ENCODE measurements around the gene PCCA. TPM values are rescaled to one million over a fixed set of nuclear protein-coding genes. Genes with fewer than 3 reads are reported as not detected.
"Not testable (repeated sequence)": the region's sequence is repeated elsewhere in the genome, so short reads cannot be mapped to it uniquely, and the experiment has no call there.

The PCCA gene
- polyA plus RNA-seq, 3 donors from 2014 or later: 7.9 to 14.0 (median 11.4) TPM

GRCh38 chr13:100138859-100139491 lies 50.1 kb downstream of the PCCA start:
- Mint-ChIP-seq H3K27me3 (ENCODE audit: low read depth in 3 of 3) (peaks cover 0 to 2% (median 0%) of the 10 kb centered on the region in 3 donors), H3K4me1 (peaks cover 12 to 28% of the 10 kb centered on the region in 2 donors), H3K4me3 (peak overlapping the region in 3 of 5 donors; percentile 18 to 54 (median 39)), H3K9me3 (peaks cover 0 to 2% (median 0%) of the 10 kb centered on the region in 6 donors), H3K36me3 (peaks cover 4 to 31% (median 17%) of the 10 kb centered on the region in 3 donors), H3K27ac (peak overlapping the region in 2 of 6 donors; percentile 21 to 74)
- DNase-seq: no peak

GRCh38 chr13:100139817-100140216 lies 50.9 kb downstream of the PCCA start:
- Mint-ChIP-seq H3K27ac (no peak overlapping the region), H3K4me1 (peaks cover 12 to 28% of the 10 kb centered on the region in 2 donors)

DNA sequence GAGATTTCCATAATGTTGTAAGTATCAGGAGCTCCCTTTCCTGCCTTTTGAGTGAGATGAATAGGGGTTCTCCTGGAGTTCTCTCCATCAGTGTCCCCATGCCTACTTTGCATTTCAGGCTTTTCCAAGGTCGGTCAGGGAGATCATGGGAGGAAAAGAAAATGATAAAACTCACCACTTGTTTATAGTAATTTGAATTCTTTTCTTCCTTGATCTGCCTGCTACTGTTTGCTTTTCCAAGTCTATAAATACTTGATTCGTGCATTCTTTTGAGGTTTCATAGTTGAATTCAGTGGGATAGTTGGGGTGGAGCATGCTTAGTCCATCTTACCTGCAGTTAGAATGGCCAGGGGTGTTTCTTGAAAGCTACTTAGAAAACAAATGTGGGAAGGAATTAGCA lies 51.5 kb downstream of the PCCA start:
- Mint-ChIP-seq H3K4me1 (peaks cover 12 to 28% of the 10 kb centered on the region in 2 donors), H3K27me3 (ENCODE audit: low read depth in 3 of 3) (peaks cover 0 to 2% (median 0%) of the 10 kb centered on the region in 3 donors), H3K36me3 (peaks cover 12 to 33% (median 25%) of the 10 kb centered on the region in 3 donors), H3K9me3 (peaks cover 0 to 4% (median under 1%) of the 10 kb centered on the region in 6 donors), H3K4me3 (no peak overlapping the region), H3K27ac (no peak overlapping the region)
- no peak for DNase-seq

More at GRCh38 chr13:100139817-100140216, 50.9 kb downstream of the PCCA start:
- H3K27me3 Mint-ChIP-seq (ENCODE audit: low read depth in 3 of 3): peaks cover 0 to 2% (median 0%) of the 10 kb centered on the region in 3 donors
- no peak for DNase-seq
- no peak overlapping the region for H3K4me3 Mint-ChIP-seq
- H3K36me3 Mint-ChIP-seq: peaks cover 8 to 32% (median 21%) of the 10 kb centered on the region in 3 donors
- peaks cover 0 to 2% (median 0%) of the 10 kb centered on the region in 6 donors for H3K9me3 Mint-ChIP-seq

DNA sequence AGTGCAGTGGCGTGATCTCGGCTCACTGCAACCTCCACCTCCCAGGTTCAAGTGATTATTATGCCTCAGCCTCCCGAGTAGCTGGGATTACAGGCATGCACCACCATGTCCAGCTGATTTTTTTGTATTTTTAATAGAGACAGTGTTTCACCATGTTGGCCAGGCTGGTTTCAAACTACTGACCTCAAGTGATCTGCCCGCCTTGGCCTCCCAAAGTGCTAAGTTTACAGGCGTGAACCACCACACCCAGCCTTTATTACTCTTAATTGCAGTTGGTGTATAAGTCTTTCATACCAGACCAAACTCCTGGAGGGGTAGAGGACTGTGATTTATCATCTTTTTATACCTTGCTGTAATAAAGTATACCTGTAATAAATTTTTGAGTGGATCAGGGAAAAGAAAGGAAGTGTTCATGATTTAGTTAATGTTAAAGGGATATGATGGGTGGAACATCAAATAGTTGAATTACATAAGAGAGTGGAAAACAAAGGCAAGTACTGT lies 52.6 kb downstream of the PCCA start:
- not testable (repeated sequence) for H3K27me3 Mint-ChIP-seq (ENCODE audit: low read depth in 3 of 3); H3K4me3 Mint-ChIP-seq; H3K9me3 Mint-ChIP-seq; H3K27ac Mint-ChIP-seq; DNase-seq
- H3K36me3 Mint-ChIP-seq: peaks cover 13 to 30% (median 26%) of the 10 kb centered on the region in 3 donors
- peaks cover 12 to 28% of the 10 kb centered on the region in 2 donors for H3K4me1 Mint-ChIP-seq

DNA sequence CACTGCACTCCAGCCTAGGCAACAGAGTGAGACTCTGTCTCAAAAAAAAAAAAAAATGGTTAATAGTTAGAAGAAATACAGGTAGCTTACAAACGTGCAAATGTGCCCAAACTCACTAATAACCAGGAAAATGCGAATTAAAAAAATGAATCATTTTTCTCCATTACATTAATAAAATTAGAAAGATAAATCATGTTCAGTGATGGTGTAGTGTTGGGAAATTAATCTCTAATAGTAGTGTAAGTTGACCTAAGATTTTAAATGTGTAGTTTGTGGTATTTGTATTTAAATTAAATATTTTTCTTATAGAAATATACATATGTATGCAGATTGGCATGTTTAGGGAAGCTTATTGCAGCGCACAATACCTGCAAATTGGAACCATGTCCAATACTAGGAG lies 57.6 kb downstream of the PCCA start:
- H3K27me3 Mint-ChIP-seq (ENCODE audit: low read depth in 3 of 3): no peaks in the 10 kb centered on the region
- H3K27ac Mint-ChIP-seq: no peak overlapping the region
- H3K4me1 Mint-ChIP-seq: no peaks in the 10 kb centered on the region
- DNase-seq: no peak
- no peak overlapping the region for H3K4me3 Mint-ChIP-seq
- H3K9me3 Mint-ChIP-seq: peaks cover 0 to 4% (median 0%) of the 10 kb centered on the region in 6 donors
- H3K36me3 Mint-ChIP-seq: peaks cover 18 to 47% (median 32%) of the 10 kb centered on the region in 3 donors

- Mint-ChIP-seq H3K27me3 (ENCODE audit: low read depth in 3 of 3) (no peaks in the 10 kb centered on the region), H3K27ac (no peak overlapping the region), H3K4me1 (no peaks in the 10 kb centered on the region), H3K4me3 (no peak overlapping the region), H3K9me3 (peaks cover 0 to 4% (median 0%) of the 10 kb centered on the region in 6 donors), H3K36me3 (peaks cover 16 to 44% (median 31%) of the 10 kb centered on the region in 3 donors)
- no peak for DNase-seq
Measured at GRCh38 chr13:100147825-100148224, 58.9 kb downstream of the PCCA start.

DNA sequence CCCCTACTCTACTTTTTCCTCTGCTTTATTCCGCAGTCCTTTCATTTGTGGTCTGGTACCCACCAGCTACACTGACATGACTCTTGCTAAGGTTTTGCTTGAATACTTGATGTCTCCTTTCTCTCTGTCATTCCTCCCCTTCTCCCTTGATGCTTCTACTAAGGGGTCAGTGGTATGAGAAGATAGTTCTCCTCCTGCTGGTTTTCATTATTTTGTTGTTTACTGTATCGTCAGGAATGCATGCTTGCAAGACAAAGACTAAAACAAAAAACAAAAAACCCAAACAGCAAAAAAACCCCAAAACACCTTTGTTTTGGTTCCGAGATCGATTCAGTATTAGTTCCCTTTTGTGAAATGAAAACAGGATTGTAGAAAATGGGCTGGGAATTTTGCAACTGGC lies 59.5 kb downstream of the PCCA start:
- no peak for DNase-seq
- Mint-ChIP-seq H3K27ac (no peak overlapping the region), H3K9me3 (peaks cover 0 to 4% (median 0%) of the 10 kb centered on the region in 6 donors), H3K4me1 (no peaks in the 10 kb centered on the region), H3K27me3 (ENCODE audit: low read depth in 3 of 3) (no peaks in the 10 kb centered on the region), H3K36me3 (peaks cover 14 to 44% (median 35%) of the 10 kb centered on the region in 3 donors), H3K4me3 (no peak overlapping the region)

GRCh38 chr13:100149389-100149788 lies 60.5 kb downstream of the PCCA start:
- no peaks in the 10 kb centered on the region for H3K27me3 Mint-ChIP-seq (ENCODE audit: low read depth in 3 of 3)

GRCh38 chr13:100150711-100151110 lies 61.8 kb downstream of the PCCA start:
- H3K4me3 Mint-ChIP-seq; H3K9me3 Mint-ChIP-seq; H3K4me1 Mint-ChIP-seq; H3K27me3 Mint-ChIP-seq (ENCODE audit: low read depth in 3 of 3); DNase-seq; H3K27ac Mint-ChIP-seq: not testable (repeated sequence)
- peaks cover 10 to 39% (median 34%) of the 10 kb centered on the region in 3 donors for H3K36me3 Mint-ChIP-seq

More at GRCh38 chr13:100149389-100149788, 60.5 kb downstream of the PCCA start:
- H3K4me1 Mint-ChIP-seq: no peaks in the 10 kb centered on the region
- no peak for DNase-seq
- H3K4me3 Mint-ChIP-seq: no peak overlapping the region
- H3K27ac Mint-ChIP-seq: no peak overlapping the region
- H3K9me3 Mint-ChIP-seq: peaks cover 0 to 4% (median 0%) of the 10 kb centered on the region in 6 donors
- H3K36me3 Mint-ChIP-seq: peaks cover 15 to 42% (median 36%) of the 10 kb centered on the region in 3 donors

DNA sequence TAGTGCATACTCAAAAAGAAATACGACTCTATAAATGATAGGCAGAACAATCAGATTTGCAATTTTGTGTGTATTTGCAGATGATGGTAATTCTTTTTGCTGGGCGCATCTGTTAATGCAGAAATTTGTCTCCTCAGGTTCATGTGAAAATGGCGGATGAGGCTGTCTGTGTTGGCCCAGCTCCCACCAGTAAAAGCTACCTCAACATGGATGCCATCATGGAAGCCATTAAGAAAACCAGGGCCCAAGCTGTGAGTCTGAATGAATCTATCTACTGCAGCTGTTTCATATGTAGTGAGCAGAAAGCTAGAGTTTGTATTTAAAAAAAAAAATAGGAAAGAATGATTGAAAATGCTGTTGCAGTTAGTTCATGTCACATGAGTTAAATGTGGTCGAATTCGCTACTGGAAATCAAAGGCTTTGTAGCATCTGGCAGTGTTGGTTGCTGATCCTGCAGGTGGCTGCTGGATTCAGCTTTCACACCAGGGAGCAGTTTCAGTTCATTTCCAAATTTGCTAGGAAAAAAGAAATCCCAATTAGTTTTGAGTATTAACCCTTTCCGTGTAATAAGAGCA lies 66.0 kb downstream of the PCCA start:
- Mint-ChIP-seq H3K9me3 (no peaks in the 10 kb centered on the region), H3K4me3 (no peak overlapping the region), H3K4me1 (peaks cover 4 to 11% of the 10 kb centered on the region in 2 donors), H3K27ac (no peak overlapping the region), H3K27me3 (ENCODE audit: low read depth in 3 of 3) (no peaks in the 10 kb centered on the region), H3K36me3 (peaks cover 16 to 39% (median 29%) of the 10 kb centered on the region in 3 donors)
- no peak for DNase-seq

- H3K4me1 Mint-ChIP-seq: peaks cover 4 to 11% of the 10 kb centered on the region in 2 donors
Measured at GRCh38 chr13:100156788-100157187, 67.9 kb downstream of the PCCA start.

DNA sequence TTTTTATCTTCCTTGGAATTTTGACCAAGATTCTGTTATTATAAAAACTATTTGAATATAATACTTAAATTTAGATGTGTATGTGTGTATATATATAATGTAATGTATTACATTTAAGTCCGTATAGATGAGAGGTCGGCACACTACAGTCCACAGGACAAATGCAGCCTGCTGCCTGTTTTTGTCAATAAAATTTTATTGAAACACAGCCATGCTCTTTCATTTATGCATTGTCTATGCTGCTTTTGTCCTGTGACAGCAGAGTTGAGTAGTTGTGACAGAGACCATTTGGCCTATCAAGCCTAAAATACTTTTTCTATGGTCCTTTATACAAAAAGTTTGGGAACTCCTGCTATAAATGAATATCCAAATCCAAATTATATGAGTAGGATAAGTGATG lies 69.7 kb downstream of the PCCA start:
- no peaks in the 10 kb centered on the region for H3K9me3 Mint-ChIP-seq
- peaks cover 4 to 11% of the 10 kb centered on the region in 2 donors for H3K4me1 Mint-ChIP-seq

More at GRCh38 chr13:100156788-100157187, 67.9 kb downstream of the PCCA start:
- DNase-seq: no peak
- H3K9me3 Mint-ChIP-seq: no peaks in the 10 kb centered on the region
- H3K27me3 Mint-ChIP-seq (ENCODE audit: low read depth in 3 of 3): no peaks in the 10 kb centered on the region
- H3K36me3 Mint-ChIP-seq: peaks cover 16 to 42% (median 34%) of the 10 kb centered on the region in 3 donors
- H3K27ac Mint-ChIP-seq: no peak overlapping the region
- no peak overlapping the region for H3K4me3 Mint-ChIP-seq

GRCh38 chr13:100159584-100159983 lies 70.7 kb downstream of the PCCA start:
- H3K27me3 Mint-ChIP-seq (ENCODE audit: low read depth in 3 of 3): peaks cover 0 to 1% (median 0%) of the 10 kb centered on the region in 3 donors
- DNase-seq: no peak
- peaks cover 13 to 41% (median 23%) of the 10 kb centered on the region in 3 donors for H3K36me3 Mint-ChIP-seq
- no peak overlapping the region for H3K27ac Mint-ChIP-seq
- peaks cover 4 to 11% of the 10 kb centered on the region in 2 donors for H3K4me1 Mint-ChIP-seq
- H3K9me3 Mint-ChIP-seq: no peaks in the 10 kb centered on the region
- H3K4me3 Mint-ChIP-seq: no peak overlapping the region

More for the DNA sequence above, 69.7 kb downstream of the PCCA start:
- DNase-seq: no peak
- no peak overlapping the region for H3K4me3 Mint-ChIP-seq
- no peaks in the 10 kb centered on the region for H3K27me3 Mint-ChIP-seq (ENCODE audit: low read depth in 3 of 3)
- no peak overlapping the region for H3K27ac Mint-ChIP-seq
- H3K36me3 Mint-ChIP-seq: peaks cover 16 to 38% (median 27%) of the 10 kb centered on the region in 3 donors

DNA sequence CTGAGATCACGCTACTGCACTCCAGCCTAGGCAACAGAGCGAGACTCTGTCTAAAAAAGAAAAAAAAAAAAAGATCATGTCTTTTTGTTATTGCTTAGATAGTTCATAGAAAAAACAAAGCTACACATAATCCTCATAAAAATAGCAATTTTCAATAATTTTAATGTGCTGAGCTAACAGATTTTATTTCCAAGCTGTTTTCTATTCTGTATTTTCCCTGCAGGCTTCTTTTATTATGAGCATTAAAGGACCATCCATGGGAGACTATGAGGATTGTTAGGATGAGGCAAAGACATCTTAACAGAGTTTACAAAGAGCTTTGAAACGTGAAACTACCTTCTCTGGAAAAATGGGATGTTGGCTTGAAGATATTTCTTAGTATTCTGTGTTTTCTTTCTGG lies 71.6 kb downstream of the PCCA start:
- Mint-ChIP-seq H3K4me3 (no peak overlapping the region), H3K36me3 (peaks cover 11 to 36% (median 20%) of the 10 kb centered on the region in 3 donors), H3K27ac (no peak overlapping the region), H3K4me1 (peaks cover 4 to 11% of the 10 kb centered on the region in 2 donors), H3K27me3 (ENCODE audit: low read depth in 3 of 3) (peaks cover 0 to 1% (median 0%) of the 10 kb centered on the region in 3 donors), H3K9me3 (no peaks in the 10 kb centered on the region)
- DNase-seq: no peak
